Aorta (tissue), 5 donors: ENCODE data around the gene SELENOI. TPM values are rescaled to one million over a fixed set of nuclear protein-coding genes. Genes with fewer than 3 reads are reported as not detected.
"Not testable (repeated sequence)": the region's sequence is repeated elsewhere in the genome, so short reads cannot be mapped to it uniquely, and the experiment has no call there.

ENCODE experiments used
- ATAC-seq: fragments of 200-7000 bp; cut with Tn5 transposase; one replicate; pipeline ENCODE4 v1.9.1; 2022; ENCODE audit warnings: moderate library complexity; ENCODE audit not compliant: low FRiP score
- DNase-seq, 2 donors: peaks; one replicate each; pipeline ENCODE4 v3.0.0-alpha.2; 2020
- H3K27ac ChIP-seq, 2 donors: one replicate each; pipeline ENCODE4 v1.5.1; 2013; ENCODE audit warnings: low read length in 2 of 2, mild to moderate bottlenecking in 2 of 2, moderate library complexity in 2 of 2, control low read depth in 1 of 2, inconsistent platforms in 1 of 2, low read depth in 1 of 2
- H3K27me3 ChIP-seq, 2 donors: one replicate each; pipeline ENCODE4 v1.6.1; 2013; ENCODE audit warnings: control low read depth in 1 of 2, low read length in 1 of 2, mild to moderate bottlenecking in 1 of 2, moderate library complexity in 1 of 2; ENCODE audit not compliant: insufficient read depth in 2 of 2, control insufficient read depth in 1 of 2
- H3K36me3 ChIP-seq, 2 donors: one replicate each; pipeline ENCODE4 v1.6.1; 2013; ENCODE audit warnings: control low read depth in 1 of 2, low read length in 1 of 2, mild to moderate bottlenecking in 1 of 2; ENCODE audit not compliant: insufficient read depth in 2 of 2, control insufficient read depth in 1 of 2
- H3K4me1 ChIP-seq, 2 donors: one replicate each; pipeline ENCODE4 v1.6.1; 2013; ENCODE audit warnings: low read length in 2 of 2, control low read depth in 1 of 2, mild to moderate bottlenecking in 1 of 2, moderate library complexity in 1 of 2; ENCODE audit not compliant: insufficient read depth in 2 of 2, control insufficient read depth in 1 of 2
- H3K4me3 ChIP-seq, 2 donors: one replicate each; pipeline ENCODE4 v1.5.1; 2013; ENCODE audit warnings: low read length in 2 of 2, control low read depth in 1 of 2, mild to moderate bottlenecking in 1 of 2
- H3K9me3 ChIP-seq: one replicate; pipeline ENCODE4 v1.6.1; 2013; ENCODE audit warnings: mild to moderate bottlenecking, low read length; ENCODE audit not compliant: control insufficient read depth
- WGBS, 2 donors: extraction: QIAGEN DNeasy Blood & Tissue Kit; methylation state at CpG; one replicate each; pipeline ENCODE4 v1.1.7; 2013; 5-methylcytosine and 5-hydroxymethylcytosine counted together
- intact Hi-C, 2 donors: fragments of 100-400 bp; cut with DNase I; formaldehyde crosslinking; loops; one replicate each; pipeline versions ENCODE4 v1.14.2 to v1.15.0; 2022
- polyA plus RNA-seq, 2 donors: library from polyadenylated mRNA; stranded (reverse); fragments of 200-250 nt; gene quantifications; one replicate each; pipeline ENCODE4 v1.2.3, GENCODE V29; 2013
- total RNA-seq, 2 donors: library from RNA; stranded (reverse); fragmentation: NEBNext Ultra II Directional; extraction: Animal tissue kit (Norgen Biotek cat#: 25700); gene quantifications; one replicate each; pipeline ENCODE4 v1.2.1, GENCODE V29; 2021
- donor health status: healthy with polysubstance abuse.
- donor health status: Bipolar disorder and iron deficiency.
- donor health status: DM: no; HTN: no; CAD: no.
- donor health status: DM: no; HTN: no; CAD: no.
- donor health status: DM: yes; HTN: yes; CAD: no.

The SELENOI gene
- total and polyA plus RNA-seq, 4 donors, result 1.4 to 15.8 (median 7.5) TPM

DNA sequence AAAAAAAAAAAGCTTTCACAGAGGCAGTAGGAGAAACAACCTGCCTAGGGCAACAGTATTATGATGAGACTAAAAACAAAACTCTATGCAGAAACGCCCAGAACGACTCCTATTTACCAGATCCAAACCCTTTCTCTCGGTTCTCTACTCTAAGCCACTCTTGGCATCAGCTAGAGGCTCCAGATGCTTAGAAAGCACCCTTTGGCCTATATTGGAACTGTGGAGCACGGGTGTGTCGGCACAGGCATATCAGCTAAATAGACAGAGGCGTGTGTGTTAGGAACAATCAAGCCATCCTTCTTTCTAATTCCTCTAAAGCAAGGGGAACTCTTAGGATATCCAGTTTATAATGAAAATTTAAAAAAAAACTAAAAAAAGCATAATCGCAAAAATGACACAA, 40.8 kb upstream of the SELENOI start:
- H3K27ac ChIP-seq, ATAC-seq, H3K9me3 ChIP-seq, DNase-seq, H3K4me3 ChIP-seq, H3K27me3 ChIP-seq, H3K4me1 ChIP-seq, H3K36me3 ChIP-seq, intact Hi-C loops: not testable (repeated sequence)
- WGBS, 2 donors, result 87% methylated on average over 7 of the region's 7 CpGs

DNA sequence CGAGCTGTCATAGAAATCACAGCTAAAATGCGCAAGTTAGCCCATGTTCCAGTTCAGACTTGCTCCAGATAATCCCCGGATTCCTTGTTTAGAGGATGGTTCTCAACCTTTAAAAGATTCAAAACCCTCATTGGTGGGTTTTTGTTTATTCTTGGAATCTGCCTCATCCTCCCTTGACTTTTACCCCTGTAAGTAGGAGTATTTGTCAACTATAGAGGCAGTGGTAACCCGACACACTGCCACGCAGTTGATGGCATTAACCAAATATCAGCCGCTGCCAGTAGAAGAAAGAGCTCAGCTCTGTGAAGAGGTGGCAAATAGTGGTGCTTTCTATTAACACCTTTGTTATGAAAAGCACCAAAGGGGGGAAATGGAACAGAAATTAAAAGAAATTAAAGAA, 40.4 kb upstream of the SELENOI start:
- H3K27ac ChIP-seq, result no peak overlapping the region
- intact Hi-C loops, result no loop called here
- no peaks in the 10 kb centered on the region for H3K9me3 ChIP-seq
- H3K4me3 ChIP-seq, result no peak overlapping the region
- WGBS, 2 donors, result 89 to 91% methylated on average over 6 of the region's 6 CpGs
- no peaks in the 10 kb centered on the region for H3K36me3 ChIP-seq
- H3K4me1 ChIP-seq, result no peaks in the 10 kb centered on the region
- DNase-seq (no peak), ATAC-seq (no peak)
- no peaks in the 10 kb centered on the region for H3K27me3 ChIP-seq

DNA sequence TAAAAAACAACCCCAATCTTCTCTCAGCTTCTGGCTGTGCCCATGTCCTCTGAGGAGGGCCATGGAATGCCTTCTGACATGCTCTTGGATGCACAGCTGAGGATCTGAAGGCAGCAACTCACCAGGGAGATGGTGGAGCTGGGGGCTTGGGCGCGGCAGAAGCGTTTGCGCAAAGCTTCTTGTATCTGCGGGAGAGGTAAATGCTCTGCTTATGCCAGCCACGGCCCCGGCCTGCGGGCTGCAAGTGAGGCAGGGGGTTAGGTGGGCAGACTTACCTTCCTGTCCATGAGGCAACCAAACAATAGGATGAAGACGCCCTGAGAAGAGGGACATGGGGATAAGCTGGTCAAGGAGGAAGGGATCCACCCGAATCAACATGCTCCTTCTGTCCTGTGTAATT, 36.0 kb upstream of the SELENOI start:
- 86 to 88% methylated on average over 10 of the region's 10 CpGs for WGBS, 2 donors
- H3K4me3 ChIP-seq, result no peak overlapping the region
- H3K36me3 ChIP-seq, result no peaks in the 10 kb centered on the region
- ATAC-seq (no peak), DNase-seq (no peak)
- H3K9me3 ChIP-seq, result no peaks in the 10 kb centered on the region
- intact Hi-C loops, result no loop called here
- H3K27me3 ChIP-seq, result no peaks in the 10 kb centered on the region
- H3K4me1 ChIP-seq, result no peaks in the 10 kb centered on the region
- H3K27ac ChIP-seq, result no peak overlapping the region

DNA sequence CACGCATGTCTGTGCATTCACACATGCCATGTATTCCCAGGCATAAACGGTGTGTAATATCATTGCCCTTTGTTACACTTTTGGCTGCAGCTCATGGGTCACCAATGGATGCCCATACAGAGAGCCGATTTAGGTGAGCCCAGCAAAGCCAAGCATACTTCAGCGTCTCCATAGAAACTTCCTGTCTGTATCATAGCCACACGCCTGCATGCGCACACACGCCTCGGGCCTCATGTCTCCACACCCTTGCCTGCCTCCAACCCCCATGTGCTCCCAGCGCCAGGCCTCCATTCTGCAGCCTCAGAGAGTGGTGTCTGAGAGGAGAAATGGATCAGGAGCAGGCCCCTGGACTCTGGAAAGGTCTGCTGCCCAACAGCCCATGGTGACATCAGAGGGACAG, 33.5 kb upstream of the SELENOI start:
- Histone ChIP-seq H3K9me3 (no peaks in the 10 kb centered on the region), H3K36me3 (no peaks in the 10 kb centered on the region), H3K27me3 (no peaks in the 10 kb centered on the region), H3K27ac (no peak overlapping the region), H3K4me3 (no peak overlapping the region), H3K4me1 (no peaks in the 10 kb centered on the region)
- ATAC-seq (no peak), DNase-seq (no peak)
- 81 to 88% methylated on average over 9 of the region's 9 CpGs for WGBS, 2 donors
- intact Hi-C loops, result no loop called here

DNA sequence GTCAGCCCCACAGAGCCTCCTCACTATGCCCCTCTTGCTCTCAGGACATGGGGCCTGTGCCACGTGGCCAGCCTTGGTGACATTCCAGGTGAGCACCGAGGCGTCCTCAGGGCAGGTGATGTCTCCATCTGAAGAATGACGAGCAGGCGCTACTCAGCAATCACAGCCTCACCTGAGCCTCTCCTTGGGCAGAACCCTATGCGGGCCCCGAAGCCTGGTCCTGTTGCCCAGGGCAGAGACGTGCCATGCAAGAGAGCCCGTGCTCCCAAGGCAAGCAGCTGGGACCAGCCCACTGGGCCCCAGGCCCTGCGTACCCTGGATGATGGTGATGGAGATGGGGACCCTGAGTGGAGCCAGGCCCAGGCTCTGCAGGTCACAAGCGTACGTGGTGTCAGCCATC, 32.5 kb upstream of the SELENOI start:
- Histone ChIP-seq H3K4me1 (no peaks in the 10 kb centered on the region), H3K27ac (no peak overlapping the region), H3K9me3 (no peaks in the 10 kb centered on the region), H3K36me3 (no peaks in the 10 kb centered on the region), H3K27me3 (no peaks in the 10 kb centered on the region), H3K4me3 (no peak overlapping the region)
- no peak for DNase-seq
- WGBS, 2 donors, result 84 to 86% methylated on average over 12 of the region's 12 CpGs
- ATAC-seq, result no peak
- intact Hi-C loops, result no loop called here

DNA sequence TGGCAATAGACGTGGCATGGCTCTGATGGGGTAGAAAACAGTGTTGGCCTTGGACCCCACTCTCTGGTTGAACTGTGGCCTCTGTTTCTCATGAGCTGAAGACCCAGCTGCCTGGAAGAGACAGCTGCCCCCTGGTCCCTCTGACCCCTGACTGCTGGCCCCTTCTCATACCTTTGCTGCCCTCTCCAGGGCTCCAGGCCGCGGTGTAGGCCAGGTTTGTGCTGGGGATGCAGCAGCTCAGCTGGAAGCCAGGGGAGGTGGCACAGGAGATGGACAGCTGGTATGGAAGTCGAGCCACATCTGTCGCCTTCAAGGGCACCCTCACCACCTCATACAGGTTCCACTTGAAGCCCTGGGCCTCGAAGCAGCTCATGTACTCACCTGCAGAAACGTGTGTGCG, 31.7 kb upstream of the SELENOI start:
- Histone ChIP-seq H3K9me3 (no peaks in the 10 kb centered on the region), H3K27me3 (no peaks in the 10 kb centered on the region), H3K4me3 (no peak overlapping the region), H3K4me1 (no peaks in the 10 kb centered on the region), H3K27ac (no peak overlapping the region), H3K36me3 (no peaks in the 10 kb centered on the region)
- ATAC-seq (no peak), DNase-seq (no peak)
- intact Hi-C loops, result no loop called here
- 69 to 74% methylated on average over 8 of the region's 8 CpGs for WGBS, 2 donors

DNA sequence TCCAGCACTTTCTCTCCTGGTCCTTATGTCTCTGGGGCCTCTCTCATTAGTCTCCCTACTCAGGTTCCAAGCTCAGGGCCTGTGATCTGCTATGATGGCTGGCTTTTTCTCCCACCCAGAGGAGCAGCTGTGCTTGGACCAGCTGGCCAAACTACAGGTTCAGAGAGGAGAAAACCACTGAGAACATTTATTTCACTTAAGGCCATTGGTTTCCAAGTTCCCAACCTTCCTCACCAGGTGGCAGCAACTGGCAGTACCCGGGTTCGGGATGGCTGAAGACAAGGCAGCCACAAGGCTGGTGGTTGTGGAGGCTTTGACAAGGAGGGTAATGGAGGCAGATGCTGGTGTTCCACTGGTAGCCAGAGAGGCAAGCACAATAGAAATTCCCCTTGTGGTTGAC, 29.9 kb upstream of the SELENOI start:
- no peaks in the 10 kb centered on the region for H3K27me3 ChIP-seq
- WGBS, 2 donors, result 44 to 49% methylated on average over 2 of the region's 2 CpGs
- H3K27ac ChIP-seq, result no peak overlapping the region
- no peak overlapping the region for H3K4me3 ChIP-seq
- ATAC-seq (no peak), DNase-seq (no peak)
- intact Hi-C loops, result no loop called here
- H3K9me3 ChIP-seq, result no peaks in the 10 kb centered on the region
- no peaks in the 10 kb centered on the region for H3K36me3 ChIP-seq
- H3K4me1 ChIP-seq, result no peaks in the 10 kb centered on the region

DNA sequence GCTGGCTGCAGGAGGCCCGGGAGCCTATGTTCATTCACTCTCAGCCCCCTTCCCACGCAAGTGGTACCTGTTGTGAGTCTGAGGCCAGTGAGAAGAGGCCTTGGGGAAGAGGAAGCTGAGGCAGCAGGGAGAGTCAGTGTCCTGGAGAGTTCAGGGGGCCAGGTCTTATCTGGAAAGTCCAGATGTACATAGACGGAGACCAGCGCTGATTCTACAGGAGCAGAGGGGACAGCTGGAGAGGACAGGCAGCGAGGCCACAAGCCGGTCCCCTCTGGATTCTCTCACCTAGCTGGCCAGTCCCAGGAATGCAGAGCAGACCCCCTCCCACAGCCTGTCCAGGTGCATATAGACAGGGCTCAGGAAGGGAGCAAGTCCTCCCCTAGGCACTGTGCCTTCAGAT, 29.1 kb upstream of the SELENOI start:
- no peaks in the 10 kb centered on the region for H3K36me3 ChIP-seq
- intact Hi-C loops, result no loop called here
- no peak overlapping the region for H3K4me3 ChIP-seq
- WGBS, 2 donors, result 90 to 99% methylated on average over 6 of the region's 6 CpGs
- no peak overlapping the region for H3K27ac ChIP-seq
- no peak for ATAC-seq
- no peaks in the 10 kb centered on the region for H3K9me3 ChIP-seq
- no peaks in the 10 kb centered on the region for H3K4me1 ChIP-seq
- no peaks in the 10 kb centered on the region for H3K27me3 ChIP-seq
- DNase-seq, result no peak

DNA sequence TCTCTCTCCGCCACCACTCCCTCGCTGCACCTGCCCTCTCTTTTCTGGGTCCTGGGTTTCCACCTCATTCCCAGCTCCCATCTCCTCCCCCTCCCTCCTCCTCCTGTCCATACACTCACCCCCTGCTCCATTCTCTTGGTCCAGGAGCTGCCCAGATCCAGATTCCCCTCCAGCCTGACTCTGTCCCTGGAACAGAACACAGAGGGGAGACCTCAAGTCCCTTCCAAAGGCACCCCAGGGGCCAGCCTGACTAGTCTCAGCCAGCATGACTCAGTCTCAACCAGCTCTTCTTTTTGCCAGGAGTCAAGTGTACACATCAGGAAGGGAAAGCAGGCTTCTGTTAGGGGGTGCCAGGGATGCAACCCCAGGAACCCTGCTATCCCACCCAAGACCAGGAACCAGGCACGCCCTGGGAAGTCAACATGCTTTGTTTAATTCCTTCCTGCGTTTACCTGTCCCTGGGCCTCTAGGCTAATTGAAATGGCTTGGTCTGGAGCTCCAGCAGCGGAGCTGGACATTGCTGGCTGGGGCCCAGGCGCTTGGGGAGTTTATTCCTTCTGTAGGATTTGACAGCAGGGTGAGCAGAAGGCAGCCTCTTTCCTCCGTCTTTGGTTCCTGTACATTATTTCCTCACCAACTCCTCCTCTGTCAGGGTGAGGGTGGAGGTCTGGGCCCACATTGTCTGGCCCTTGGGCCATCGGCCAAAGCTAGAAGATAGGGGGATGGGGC, 28.4 kb upstream of the SELENOI start:
- no peaks in the 10 kb centered on the region for H3K9me3 ChIP-seq
- intact Hi-C loops, result no loop called here
- H3K4me1 ChIP-seq, result no peaks in the 10 kb centered on the region
- H3K36me3 ChIP-seq, result no peaks in the 10 kb centered on the region
- ATAC-seq (no peak), DNase-seq (no peak)
- H3K4me3 ChIP-seq, result no peak overlapping the region
- H3K27me3 ChIP-seq, result no peaks in the 10 kb centered on the region
- 88 to 91% methylated on average over 8 of the region's 8 CpGs for WGBS, 2 donors
- H3K27ac ChIP-seq, result no peak overlapping the region
